ENCODE data around the gene CELSR2.

DNA sequence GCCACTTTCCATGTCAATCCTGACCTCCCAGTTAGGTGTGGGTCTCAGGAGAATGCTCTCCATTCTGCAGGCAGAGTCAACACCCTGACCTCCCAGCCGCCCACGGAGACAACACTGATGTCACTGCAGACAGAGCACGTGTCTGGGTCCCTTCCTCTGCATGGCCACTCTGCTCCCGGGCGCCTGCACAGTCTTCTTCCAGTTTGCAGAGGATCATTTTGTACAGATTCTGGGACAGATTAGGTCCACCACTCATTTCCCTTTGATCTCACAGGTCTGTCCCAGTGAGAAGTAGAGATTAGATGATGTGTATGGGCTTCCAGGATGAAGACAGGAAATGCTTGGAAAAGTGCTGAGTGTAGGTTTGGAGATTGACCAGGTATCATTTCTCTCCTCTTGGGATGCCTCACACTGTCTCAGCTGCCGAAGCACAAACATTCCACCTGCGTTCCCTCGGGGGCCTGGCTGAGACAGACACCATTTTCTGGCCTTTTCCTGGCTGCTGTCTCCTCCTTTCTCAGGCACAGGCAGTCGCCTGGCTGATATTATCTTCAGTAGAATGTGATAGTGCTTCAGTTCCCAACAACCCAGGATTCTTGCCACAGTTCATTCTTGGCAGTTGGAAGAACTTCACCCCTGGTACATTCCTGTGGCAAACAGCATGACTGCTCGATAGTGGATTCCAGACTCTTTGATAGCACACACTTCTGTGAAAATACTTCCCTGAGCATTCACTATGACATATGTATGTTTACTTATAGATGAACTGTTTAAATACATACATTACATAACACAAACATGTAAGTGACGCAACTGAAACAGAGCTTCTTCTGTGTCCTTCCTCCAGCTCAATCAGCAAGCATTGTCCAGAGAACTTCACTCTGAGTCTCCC, 49.6 kb downstream of the CELSR2 start:
- TF ChIP-seq, protein P1, sequence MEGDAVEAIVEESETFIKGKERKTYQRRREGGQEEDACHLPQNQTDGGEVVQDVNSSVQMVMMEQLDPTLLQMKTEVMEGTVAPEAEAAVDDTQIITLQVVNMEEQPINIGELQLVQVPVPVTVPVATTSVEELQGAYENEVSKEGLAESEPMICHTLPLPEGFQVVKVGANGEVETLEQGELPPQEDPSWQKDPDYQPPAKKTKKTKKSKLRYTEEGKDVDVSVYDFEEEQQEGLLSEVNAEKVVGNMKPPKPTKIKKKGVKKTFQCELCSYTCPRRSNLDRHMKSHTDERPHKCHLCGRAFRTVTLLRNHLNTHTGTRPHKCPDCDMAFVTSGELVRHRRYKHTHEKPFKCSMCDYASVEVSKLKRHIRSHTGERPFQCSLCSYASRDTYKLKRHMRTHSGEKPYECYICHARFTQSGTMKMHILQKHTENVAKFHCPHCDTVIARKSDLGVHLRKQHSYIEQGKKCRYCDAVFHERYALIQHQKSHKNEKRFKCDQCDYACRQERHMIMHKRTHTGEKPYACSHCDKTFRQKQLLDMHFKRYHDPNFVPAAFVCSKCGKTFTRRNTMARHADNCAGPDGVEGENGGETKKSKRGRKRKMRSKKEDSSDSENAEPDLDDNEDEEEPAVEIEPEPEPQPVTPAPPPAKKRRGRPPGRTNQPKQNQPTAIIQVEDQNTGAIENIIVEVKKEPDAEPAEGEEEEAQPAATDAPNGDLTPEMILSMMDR (IDR thresholded peaks at IDR 0.05), result no peak
- no peak for TF ChIP-seq JUNB (IDR thresholded peaks at IDR 0.05)
- no peak for TF ChIP-seq JUN (IDR thresholded peaks at IDR 0.05)
- TF ChIP-seq, protein P2, sequence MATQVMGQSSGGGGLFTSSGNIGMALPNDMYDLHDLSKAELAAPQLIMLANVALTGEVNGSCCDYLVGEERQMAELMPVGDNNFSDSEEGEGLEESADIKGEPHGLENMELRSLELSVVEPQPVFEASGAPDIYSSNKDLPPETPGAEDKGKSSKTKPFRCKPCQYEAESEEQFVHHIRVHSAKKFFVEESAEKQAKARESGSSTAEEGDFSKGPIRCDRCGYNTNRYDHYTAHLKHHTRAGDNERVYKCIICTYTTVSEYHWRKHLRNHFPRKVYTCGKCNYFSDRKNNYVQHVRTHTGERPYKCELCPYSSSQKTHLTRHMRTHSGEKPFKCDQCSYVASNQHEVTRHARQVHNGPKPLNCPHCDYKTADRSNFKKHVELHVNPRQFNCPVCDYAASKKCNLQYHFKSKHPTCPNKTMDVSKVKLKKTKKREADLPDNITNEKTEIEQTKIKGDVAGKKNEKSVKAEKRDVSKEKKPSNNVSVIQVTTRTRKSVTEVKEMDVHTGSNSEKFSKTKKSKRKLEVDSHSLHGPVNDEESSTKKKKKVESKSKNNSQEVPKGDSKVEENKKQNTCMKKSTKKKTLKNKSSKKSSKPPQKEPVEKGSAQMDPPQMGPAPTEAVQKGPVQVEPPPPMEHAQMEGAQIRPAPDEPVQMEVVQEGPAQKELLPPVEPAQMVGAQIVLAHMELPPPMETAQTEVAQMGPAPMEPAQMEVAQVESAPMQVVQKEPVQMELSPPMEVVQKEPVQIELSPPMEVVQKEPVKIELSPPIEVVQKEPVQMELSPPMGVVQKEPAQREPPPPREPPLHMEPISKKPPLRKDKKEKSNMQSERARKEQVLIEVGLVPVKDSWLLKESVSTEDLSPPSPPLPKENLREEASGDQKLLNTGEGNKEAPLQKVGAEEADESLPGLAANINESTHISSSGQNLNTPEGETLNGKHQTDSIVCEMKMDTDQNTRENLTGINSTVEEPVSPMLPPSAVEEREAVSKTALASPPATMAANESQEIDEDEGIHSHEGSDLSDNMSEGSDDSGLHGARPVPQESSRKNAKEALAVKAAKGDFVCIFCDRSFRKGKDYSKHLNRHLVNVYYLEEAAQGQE (IDR thresholded peaks at IDR 0.05), result no peak
- TF ChIP-seq HOXB13 (CRISPR knock-in tag; IDR thresholded peaks at IDR 0.05; ENCODE audit: low read depth), result no peak
- TF ChIP-seq POLR2A (IDR thresholded peaks at IDR 0.05; ENCODE audit: low read length), result no peak
- TF ChIP-seq BHLHE40 (IDR thresholded peaks at IDR 0.05; ENCODE audit: low read depth, low read length), result no peak
- TF ChIP-seq, protein P3, sequence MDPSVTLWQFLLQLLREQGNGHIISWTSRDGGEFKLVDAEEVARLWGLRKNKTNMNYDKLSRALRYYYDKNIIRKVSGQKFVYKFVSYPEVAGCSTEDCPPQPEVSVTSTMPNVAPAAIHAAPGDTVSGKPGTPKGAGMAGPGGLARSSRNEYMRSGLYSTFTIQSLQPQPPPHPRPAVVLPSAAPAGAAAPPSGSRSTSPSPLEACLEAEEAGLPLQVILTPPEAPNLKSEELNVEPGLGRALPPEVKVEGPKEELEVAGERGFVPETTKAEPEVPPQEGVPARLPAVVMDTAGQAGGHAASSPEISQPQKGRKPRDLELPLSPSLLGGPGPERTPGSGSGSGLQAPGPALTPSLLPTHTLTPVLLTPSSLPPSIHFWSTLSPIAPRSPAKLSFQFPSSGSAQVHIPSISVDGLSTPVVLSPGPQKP (IDR thresholded peaks at IDR 0.05; ENCODE audit: low read depth, low read length), result no peak
- TF ChIP-seq, protein P4, sequence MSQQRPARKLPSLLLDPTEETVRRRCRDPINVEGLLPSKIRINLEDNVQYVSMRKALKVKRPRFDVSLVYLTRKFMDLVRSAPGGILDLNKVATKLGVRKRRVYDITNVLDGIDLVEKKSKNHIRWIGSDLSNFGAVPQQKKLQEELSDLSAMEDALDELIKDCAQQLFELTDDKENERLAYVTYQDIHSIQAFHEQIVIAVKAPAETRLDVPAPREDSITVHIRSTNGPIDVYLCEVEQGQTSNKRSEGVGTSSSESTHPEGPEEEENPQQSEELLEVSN (IDR thresholded peaks at IDR 0.05; ENCODE audit: borderline replicate concordance, low read depth), result no peak
- TF ChIP-seq ZFP36 (IDR thresholded peaks at IDR 0.05; ENCODE audit: borderline replicate concordance, partially characterized antibody), result no peak
- TF ChIP-seq, protein P5, sequence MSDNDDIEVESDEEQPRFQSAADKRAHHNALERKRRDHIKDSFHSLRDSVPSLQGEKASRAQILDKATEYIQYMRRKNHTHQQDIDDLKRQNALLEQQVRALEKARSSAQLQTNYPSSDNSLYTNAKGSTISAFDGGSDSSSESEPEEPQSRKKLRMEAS (IDR thresholded peaks at IDR 0.05), result no peak
- no peak for TF ChIP-seq RAD21 (conservative IDR thresholded peaks at IDR 0.05 in 1 of 2, IDR thresholded peaks at IDR 0.05 in 1 of 2)

Data from A549 (cell line).